Epidermal melanocyte (primary cell): ENCODE data around the gene PHF1.
A peak's percentile ranks its signal among the peaks of the same experiment; 100 is the strongest.
"Not testable (repeated sequence)": the region's sequence is repeated elsewhere in the genome, so short reads cannot be mapped to it uniquely, and the experiment has no call there.

ENCODE experiments used
- DNase-seq: peaks from one replicate; pipeline ENCODE4 v3.0.0; 2011; ENCODE audit warnings: low spot score; ENCODE audit not compliant: insufficient read length

Gene PHF1

GRCh38 chr6:33410711-33411631 lies at the start of gene PHF1:
Gene PHF1, plus strand, starts transcription at chr6:33411014. Its CDS starts 1,250 bp downstream, at chr6:33412264.
- peak; percentile 79 for DNase-seq

GRCh38 chr6:33363486-33363885 lies 47.3 kb upstream of the PHF1 start:
- not testable (repeated sequence) for DNase-seq

- DNase-seq = not testable (repeated sequence)
Observed at GRCh38 chr6:33364475-33365205, 46.2 kb upstream of the PHF1 start.

GRCh38 chr6:33365206-33365971 lies 45.4 kb upstream of the PHF1 start:
- not testable (repeated sequence) for DNase-seq

GRCh38 chr6:33367009-33367714 lies 43.7 kb upstream of the PHF1 start:
- no peak for DNase-seq

- not testable (repeated sequence) for DNase-seq
Observed at GRCh38 chr6:33367715-33368025, 43.1 kb upstream of the PHF1 start.

GRCh38 chr6:33371901-33372300 lies 38.9 kb upstream of the PHF1 start:
- DNase-seq = not testable (repeated sequence)

- no peak for DNase-seq
Observed at GRCh38 chr6:33372526-33373123, 38.2 kb upstream of the PHF1 start.

- no peak for DNase-seq
Observed at GRCh38 chr6:33373960-33374910, 36.6 kb upstream of the PHF1 start.

- no peak for DNase-seq
Observed at GRCh38 chr6:33375143-33375671, 35.6 kb upstream of the PHF1 start.

GRCh38 chr6:33377171-33377570 lies 33.6 kb upstream of the PHF1 start:
- DNase-seq = no peak

- not testable (repeated sequence) for DNase-seq
Observed at GRCh38 chr6:33379184-33379583, 31.6 kb upstream of the PHF1 start.

GRCh38 chr6:33380272-33380981 lies 30.4 kb upstream of the PHF1 start:
- no peak for DNase-seq

GRCh38 chr6:33383427-33384185 lies 27.2 kb upstream of the PHF1 start:
- no peak for DNase-seq

GRCh38 chr6:33384581-33385020 lies 26.2 kb upstream of the PHF1 start:
- DNase-seq = peak; percentile 46

- no peak for DNase-seq
Observed at GRCh38 chr6:33390173-33390572, 20.6 kb upstream of the PHF1 start.

GRCh38 chr6:33390767-33391277 lies 20.0 kb upstream of the PHF1 start:
- no peak for DNase-seq
